Measurements from ENCODE around the gene TTC31.

TTC31 gene

DNA sequence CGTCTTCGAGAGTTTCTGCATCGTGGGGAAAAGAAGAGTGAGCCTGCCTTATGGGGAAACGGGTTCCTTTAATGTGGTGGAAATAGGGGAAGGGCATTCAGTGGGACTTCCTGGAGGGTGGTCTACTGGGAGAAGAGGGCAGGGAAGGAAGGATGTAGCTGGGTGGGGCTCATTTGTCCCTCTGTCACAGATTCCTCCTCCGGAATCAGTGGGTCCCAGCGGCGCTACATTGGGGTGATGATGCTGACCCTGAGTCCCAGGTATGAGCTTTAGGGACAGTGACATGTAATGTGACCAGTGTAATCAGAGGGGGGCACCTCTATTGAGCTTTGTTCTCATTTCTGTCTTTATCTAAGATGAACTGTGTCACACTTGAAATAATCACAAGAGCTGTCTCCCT lies 48.8 kb downstream of the TTC31 start:
- DNase-seq (ENCODE audit: low read depth in 2 of 2): no peak
- TF ChIP-seq, protein P1, sequence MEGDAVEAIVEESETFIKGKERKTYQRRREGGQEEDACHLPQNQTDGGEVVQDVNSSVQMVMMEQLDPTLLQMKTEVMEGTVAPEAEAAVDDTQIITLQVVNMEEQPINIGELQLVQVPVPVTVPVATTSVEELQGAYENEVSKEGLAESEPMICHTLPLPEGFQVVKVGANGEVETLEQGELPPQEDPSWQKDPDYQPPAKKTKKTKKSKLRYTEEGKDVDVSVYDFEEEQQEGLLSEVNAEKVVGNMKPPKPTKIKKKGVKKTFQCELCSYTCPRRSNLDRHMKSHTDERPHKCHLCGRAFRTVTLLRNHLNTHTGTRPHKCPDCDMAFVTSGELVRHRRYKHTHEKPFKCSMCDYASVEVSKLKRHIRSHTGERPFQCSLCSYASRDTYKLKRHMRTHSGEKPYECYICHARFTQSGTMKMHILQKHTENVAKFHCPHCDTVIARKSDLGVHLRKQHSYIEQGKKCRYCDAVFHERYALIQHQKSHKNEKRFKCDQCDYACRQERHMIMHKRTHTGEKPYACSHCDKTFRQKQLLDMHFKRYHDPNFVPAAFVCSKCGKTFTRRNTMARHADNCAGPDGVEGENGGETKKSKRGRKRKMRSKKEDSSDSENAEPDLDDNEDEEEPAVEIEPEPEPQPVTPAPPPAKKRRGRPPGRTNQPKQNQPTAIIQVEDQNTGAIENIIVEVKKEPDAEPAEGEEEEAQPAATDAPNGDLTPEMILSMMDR (IDR thresholded peaks at IDR 0.05; ENCODE audit: low read depth, low read length): no peak
- H3K4me3 ChIP-seq (replicated peaks in 1 of 2; ENCODE audit: low read depth in 2 of 2, low read length in 2 of 2): no peak overlapping the region

DNA sequence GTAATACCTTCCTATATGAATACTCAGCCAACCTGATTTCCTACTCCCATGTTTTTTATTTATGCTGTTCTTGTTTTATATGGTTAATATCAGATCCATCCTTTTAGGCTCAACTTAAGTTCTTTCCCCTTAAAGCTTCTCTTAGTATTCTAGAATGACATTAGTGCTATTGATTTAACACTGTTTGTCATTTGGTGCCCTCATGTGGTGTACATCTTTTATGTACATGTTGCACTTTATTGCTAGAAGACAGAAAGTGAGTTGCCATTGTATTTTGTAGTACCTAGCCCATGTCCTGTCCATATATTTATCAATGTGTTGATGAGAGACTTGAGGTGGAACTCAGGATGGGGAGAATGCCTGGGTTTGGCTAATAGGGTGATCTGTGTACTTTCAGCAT lies 49.3 kb downstream of the TTC31 start:
- peak; percentile 66 to 71 for DNase-seq (ENCODE audit: low read depth in 2 of 2)

DNA sequence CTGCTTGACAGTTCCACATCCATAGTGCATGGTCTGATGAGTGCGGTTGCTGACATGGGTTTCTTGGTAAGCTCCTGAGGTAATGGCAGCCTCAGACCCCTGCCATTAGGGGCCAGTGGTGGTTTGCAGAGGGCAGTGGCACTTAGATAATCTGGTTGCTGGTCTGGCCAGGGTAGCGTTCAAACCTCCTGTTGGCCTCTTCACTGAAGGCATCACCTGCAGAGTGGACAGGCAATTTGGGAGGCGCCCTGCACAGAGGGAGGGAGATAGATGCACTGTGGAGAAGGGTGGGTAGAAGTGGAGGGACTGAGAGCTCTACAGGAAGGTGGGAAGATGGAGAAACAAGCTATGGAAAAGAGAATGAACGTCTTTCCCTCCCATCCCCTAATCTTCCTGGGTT lies 50.6 kb downstream of the TTC31 start:
- TF ChIP-seq, protein P1 (IDR thresholded peaks at IDR 0.05; ENCODE audit: low read depth, low read length): no peak
- no peak for DNase-seq (ENCODE audit: low read depth in 2 of 2)
- H3K4me3 ChIP-seq (replicated peaks in 1 of 2; ENCODE audit: low read depth in 2 of 2, low read length in 2 of 2): no peak overlapping the region

More for the DNA sequence above, 49.3 kb downstream of the TTC31 start:
- TF ChIP-seq, protein P1 (IDR thresholded peaks at IDR 0.05; ENCODE audit: low read depth, low read length): peak; percentile 12
- H3K4me3 ChIP-seq (replicated peaks in 1 of 2; ENCODE audit: low read depth in 2 of 2, low read length in 2 of 2): no peak overlapping the region

DNA sequence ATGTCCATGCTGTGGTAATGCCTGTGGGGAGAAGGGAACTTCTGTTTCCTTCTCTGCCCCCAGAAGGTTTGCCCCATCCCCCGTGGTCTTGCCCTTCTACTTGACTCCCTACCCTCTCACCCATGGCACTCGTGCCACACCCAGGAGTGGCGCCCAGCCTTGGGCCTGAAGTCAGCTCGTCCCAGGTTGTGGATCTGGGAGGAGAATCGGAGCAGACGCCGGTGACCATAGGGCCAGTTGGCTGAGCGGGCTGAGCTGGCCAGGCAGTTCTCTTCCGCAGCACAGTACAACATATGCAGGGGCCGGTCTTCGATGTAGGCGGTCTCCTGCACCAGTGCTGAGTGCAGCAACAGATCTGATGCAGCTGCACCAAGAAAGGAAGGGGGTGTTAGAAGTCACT lies 51.5 kb downstream of the TTC31 start:
- no peak for DNase-seq (ENCODE audit: low read depth in 2 of 2)
- H3K4me3 ChIP-seq (replicated peaks in 1 of 2; ENCODE audit: low read depth in 2 of 2, low read length in 2 of 2): no peak overlapping the region
- TF ChIP-seq, protein P1 (IDR thresholded peaks at IDR 0.05; ENCODE audit: low read depth, low read length): no peak

DNA sequence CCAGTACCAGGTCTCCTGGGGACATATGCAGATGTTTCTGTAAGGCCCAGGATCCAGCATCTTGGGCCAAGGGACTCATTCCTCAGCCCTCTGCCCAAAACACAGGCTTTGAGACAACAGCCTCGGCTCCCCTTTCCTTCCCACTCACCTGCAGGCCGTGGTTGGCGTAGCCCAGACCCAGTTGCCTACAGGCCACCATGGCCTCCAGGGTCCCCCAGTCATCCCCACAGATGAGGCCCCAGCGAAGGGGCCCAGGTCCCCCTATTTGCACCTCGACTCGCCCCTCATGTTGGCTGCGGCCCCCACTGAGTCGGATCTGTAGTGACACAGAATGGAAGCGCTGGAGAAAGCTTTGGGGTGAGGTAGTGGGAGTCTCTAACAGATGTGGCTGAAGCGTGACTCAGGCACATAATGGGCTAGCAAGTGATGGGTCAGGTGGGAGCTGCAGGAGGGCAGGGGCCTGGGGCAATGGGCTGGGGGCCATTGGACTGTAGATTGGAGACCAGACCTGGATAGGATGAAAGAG lies 52.6 kb downstream of the TTC31 start:
- no peak overlapping the region for H3K4me3 ChIP-seq (replicated peaks in 1 of 2; ENCODE audit: low read depth in 2 of 2, low read length in 2 of 2)
- DNase-seq (ENCODE audit: low read depth in 2 of 2): no peak
- TF ChIP-seq, protein P1 (IDR thresholded peaks at IDR 0.05; ENCODE audit: low read depth, low read length): no peak

DNA sequence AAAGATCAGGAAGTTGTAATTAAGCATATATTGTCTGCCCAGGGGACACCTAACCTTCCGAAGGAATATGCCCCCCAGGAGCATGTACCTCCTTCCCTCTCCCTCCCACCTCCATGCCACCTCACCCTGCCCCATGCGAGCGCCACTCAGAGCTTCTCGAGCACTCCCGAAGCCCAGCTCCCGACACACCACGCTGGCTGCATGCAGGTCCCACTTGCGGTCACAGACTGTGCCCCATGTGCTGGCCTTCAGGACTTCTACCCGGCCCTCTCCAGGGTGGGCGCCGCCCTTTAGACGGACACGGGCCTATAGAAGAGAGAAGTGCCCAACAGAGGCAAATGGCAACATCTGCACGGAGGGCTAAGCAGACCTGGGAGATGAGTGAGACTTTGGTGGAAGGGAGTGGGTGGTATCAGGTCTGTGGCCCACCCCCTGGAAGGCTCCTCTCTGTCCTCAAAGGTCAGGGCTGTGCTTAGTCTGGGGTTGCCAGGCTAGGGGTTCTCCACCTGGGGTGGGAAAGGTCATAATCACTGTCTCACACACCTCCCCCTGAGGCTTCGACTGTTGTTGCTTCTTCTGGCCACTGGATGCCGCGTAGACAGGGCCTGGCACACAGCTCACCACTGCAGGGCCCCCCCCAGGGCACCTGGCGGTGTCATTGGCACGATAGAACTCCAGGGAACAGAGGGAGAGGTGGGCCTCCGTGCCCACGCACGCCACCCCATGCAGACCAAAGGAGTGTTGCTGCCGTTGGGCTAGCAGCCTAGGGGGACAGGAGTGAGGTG lies 53.5 kb downstream of the TTC31 start:
- no peak for DNase-seq (ENCODE audit: low read depth in 2 of 2)
- no peak overlapping the region for H3K4me3 ChIP-seq (replicated peaks in 1 of 2; ENCODE audit: low read depth in 2 of 2, low read length in 2 of 2)
- TF ChIP-seq, protein P1 (IDR thresholded peaks at IDR 0.05; ENCODE audit: low read depth, low read length): no peak

Data from cardiac fibroblast (primary cell).